Keratinocyte (primary cell): ENCODE results near the gene GATD1. TPM values are rescaled to one million over a fixed set of nuclear protein-coding genes. Genes with fewer than 3 reads are reported as not detected.

Experiments used
- DNase-seq: peaks from one replicate; pipeline ENCODE4 v3.0.0-alpha.2; 2011; ENCODE audit warnings: low read depth, missing footprints, low spot score
- FAIRE-seq: peaks from 2 replicates; lab custom pipeline; 2011; peaks lifted over from hg19 to GRCh38; lab: Jason Lieb, UNC
- H2AFZ ChIP-seq: 2 replicates; pipeline ENCODE4 v1.6.0; 2012; ENCODE audit warnings: low read length, control low read depth, inconsistent platforms; ENCODE audit not compliant: control insufficient read depth
- H3K27ac ChIP-seq: 2 replicates; pipeline ENCODE4 v1.5.1; 2011; ENCODE audit warnings: low read length; ENCODE audit not compliant: control insufficient read depth, insufficient read depth
- H3K27me3 ChIP-seq: 3 replicates; pipeline ENCODE4 v1.6.0; 2011; ENCODE audit warnings: low read length; ENCODE audit not compliant: control insufficient read depth, insufficient read depth; ENCODE audit errors: extremely low read depth
- H3K36me3 ChIP-seq, 2 experiments: 2 replicates in 1 of 2; 3 replicates in 1 of 2; pipeline ENCODE4 v1.5.1; 2011; ENCODE audit warnings: low read length in 2 of 2, mild to moderate bottlenecking in 1 of 2; ENCODE audit not compliant: control insufficient read depth in 2 of 2, insufficient read depth in 2 of 2; ENCODE audit errors: extremely low read depth in 1 of 2
- H3K4me1 ChIP-seq: 3 replicates; pipeline ENCODE4 v1.5.1; 2011; ENCODE audit warnings: low read length; ENCODE audit not compliant: control insufficient read depth, insufficient read depth; ENCODE audit errors: extremely low read depth
- H3K4me2 ChIP-seq: 3 replicates; pipeline ENCODE4 v1.6.0; 2011; ENCODE audit warnings: low read depth, low read length; ENCODE audit not compliant: control insufficient read depth, insufficient read depth; ENCODE audit errors: extremely low read depth
- H3K4me3 ChIP-seq, 3 experiments: fragments of 200-600 bp in 1 of 3; sonication (generic) in 1 of 3; 2 replicates in 2 of 3; 3 replicates in 1 of 3; pipeline ENCODE4 v1.5.1; 2011 to 2016; ENCODE audit warnings: low read length in 3 of 3, mild to moderate bottlenecking in 3 of 3, control low read depth in 2 of 3, inconsistent platforms in 1 of 3, low read depth in 1 of 3, mixed read lengths in 1 of 3, mixed run types in 1 of 3, moderate library complexity in 1 of 3; ENCODE audit not compliant: control insufficient read depth in 2 of 3, insufficient read depth in 2 of 3; ENCODE audit errors: extremely low read depth in 1 of 3
- H3K79me2 ChIP-seq: 2 replicates; pipeline ENCODE4 v1.6.0; 2012; ENCODE audit warnings: low read length; ENCODE audit not compliant: control insufficient read depth, insufficient read depth
- H3K9ac ChIP-seq: 3 replicates; pipeline ENCODE4 v1.6.0; 2011; ENCODE audit warnings: low read length; ENCODE audit not compliant: control insufficient read depth, insufficient read depth; ENCODE audit errors: extremely low read depth
- H3K9me1 ChIP-seq: 3 replicates; pipeline ENCODE4 v1.6.0; 2011; ENCODE audit warnings: low read length; ENCODE audit not compliant: control insufficient read depth, insufficient read depth; ENCODE audit errors: extremely low read depth
- H3K9me3 ChIP-seq: 2 replicates; pipeline ENCODE4 v1.5.1; 2012; ENCODE audit warnings: low read depth, low read length; ENCODE audit not compliant: control insufficient read depth
- H4K20me1 ChIP-seq: 3 replicates; pipeline ENCODE4 v1.6.0; 2011; ENCODE audit warnings: low read length; ENCODE audit not compliant: control insufficient read depth, insufficient read depth; ENCODE audit errors: extremely low read depth
- EZH2 ChIP-seq: IDR thresholded peaks from one replicate; pipeline ENCODE4 v1.6.1; 2012; ENCODE audit warnings: inconsistent platforms, mild to moderate bottlenecking, low read length, moderate library complexity
- dilution Hi-C: fragments of 300-500 bp; cut with MboI; formaldehyde crosslinking; loops from one replicate; pipeline ENCODE4 v1.7.0; 2020; ENCODE audit warnings: low sequenced_read_pairs; ENCODE audit not compliant: extremely low pct_ligation_motif_present
- polyA plus RNA-seq, 5 experiments: library from polyadenylated mRNA; depleted of rRNA in 3 of 5; stranded (reverse) in 3 of 5; stranded (forward) in 1 of 5; unstranded in 1 of 5; fragments of >200 nt; gene quantifications; 1 replicate in 1 of 5; 2 replicates in 3 of 5; 3 replicates in 1 of 5; pipeline versions ENCODE4 v1.2.1 to v1.2.3, GENCODE V29; 2011 to 2012; ENCODE audit warnings: missing spikeins in 2 of 5, low read depth in 1 of 5, low replicate concordance in 1 of 5
- TF ChIP-seq, protein P1 (sequence below), 3 experiments: IDR thresholded peaks in 1 of 3; conservative IDR thresholded peaks in 1 of 3; optimal IDR thresholded peaks in 1 of 3; 2 replicates in 2 of 3; 3 replicates in 1 of 3; pipeline versions ENCODE3 to v1.5.1; 2011; ENCODE audit warnings: low read length in 3 of 3, mild to moderate bottlenecking in 3 of 3, moderate library complexity in 2 of 3, control low read depth in 1 of 3, inconsistent platforms in 1 of 3; ENCODE audit not compliant: insufficient read depth in 2 of 3; ENCODE audit errors: extremely low read depth in 1 of 3

The GATD1 gene
- polyA plus RNA-seq, 1 donor (not counting 4 experiments of a cell fraction or from before 2014, with no cell fraction given), result 24.4 TPM

GRCh38 chr11:724778-725386 is 52.4 kb downstream of the GATD1 start:
- no peak overlapping the region for H3K4me3 ChIP-seq
- no peak overlapping the region for H3K27ac ChIP-seq
- peaks cover 12% of the 10 kb centered on the region for H3K4me1 ChIP-seq
- no peak overlapping the region for H2AFZ ChIP-seq
- H3K9me1 ChIP-seq, result no peaks in the 10 kb centered on the region
- TF ChIP-seq, protein P1, sequence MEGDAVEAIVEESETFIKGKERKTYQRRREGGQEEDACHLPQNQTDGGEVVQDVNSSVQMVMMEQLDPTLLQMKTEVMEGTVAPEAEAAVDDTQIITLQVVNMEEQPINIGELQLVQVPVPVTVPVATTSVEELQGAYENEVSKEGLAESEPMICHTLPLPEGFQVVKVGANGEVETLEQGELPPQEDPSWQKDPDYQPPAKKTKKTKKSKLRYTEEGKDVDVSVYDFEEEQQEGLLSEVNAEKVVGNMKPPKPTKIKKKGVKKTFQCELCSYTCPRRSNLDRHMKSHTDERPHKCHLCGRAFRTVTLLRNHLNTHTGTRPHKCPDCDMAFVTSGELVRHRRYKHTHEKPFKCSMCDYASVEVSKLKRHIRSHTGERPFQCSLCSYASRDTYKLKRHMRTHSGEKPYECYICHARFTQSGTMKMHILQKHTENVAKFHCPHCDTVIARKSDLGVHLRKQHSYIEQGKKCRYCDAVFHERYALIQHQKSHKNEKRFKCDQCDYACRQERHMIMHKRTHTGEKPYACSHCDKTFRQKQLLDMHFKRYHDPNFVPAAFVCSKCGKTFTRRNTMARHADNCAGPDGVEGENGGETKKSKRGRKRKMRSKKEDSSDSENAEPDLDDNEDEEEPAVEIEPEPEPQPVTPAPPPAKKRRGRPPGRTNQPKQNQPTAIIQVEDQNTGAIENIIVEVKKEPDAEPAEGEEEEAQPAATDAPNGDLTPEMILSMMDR (optimal IDR thresholded peaks at IDR 0.05 in 1 of 3, IDR thresholded peaks at IDR 0.05 in 1 of 3, conservative IDR thresholded peaks at IDR 0.05 in 1 of 3; ENCODE audit: extremely low read depth in 1 of 3, insufficient read depth in 2 of 3, low read length in 3 of 3), result no peak
- no peak for TF ChIP-seq EZH2
- H3K36me3 ChIP-seq, result peaks cover 30 to 34% of the 10 kb centered on the region in 2 experiments
- H4K20me1 ChIP-seq, result peaks cover 2% of the 10 kb centered on the region
- no peak overlapping the region for H3K9ac ChIP-seq
- dilution Hi-C loops, result no loop called here
- FAIRE-seq (no peak), DNase-seq (no peak)
- H3K79me2 ChIP-seq, result no peaks in the 10 kb centered on the region
- H3K27me3 ChIP-seq, result no peaks in the 10 kb centered on the region
- H3K9me3 ChIP-seq, result no peaks in the 10 kb centered on the region
- H3K4me2 ChIP-seq, result no peak overlapping the region

DNA sequence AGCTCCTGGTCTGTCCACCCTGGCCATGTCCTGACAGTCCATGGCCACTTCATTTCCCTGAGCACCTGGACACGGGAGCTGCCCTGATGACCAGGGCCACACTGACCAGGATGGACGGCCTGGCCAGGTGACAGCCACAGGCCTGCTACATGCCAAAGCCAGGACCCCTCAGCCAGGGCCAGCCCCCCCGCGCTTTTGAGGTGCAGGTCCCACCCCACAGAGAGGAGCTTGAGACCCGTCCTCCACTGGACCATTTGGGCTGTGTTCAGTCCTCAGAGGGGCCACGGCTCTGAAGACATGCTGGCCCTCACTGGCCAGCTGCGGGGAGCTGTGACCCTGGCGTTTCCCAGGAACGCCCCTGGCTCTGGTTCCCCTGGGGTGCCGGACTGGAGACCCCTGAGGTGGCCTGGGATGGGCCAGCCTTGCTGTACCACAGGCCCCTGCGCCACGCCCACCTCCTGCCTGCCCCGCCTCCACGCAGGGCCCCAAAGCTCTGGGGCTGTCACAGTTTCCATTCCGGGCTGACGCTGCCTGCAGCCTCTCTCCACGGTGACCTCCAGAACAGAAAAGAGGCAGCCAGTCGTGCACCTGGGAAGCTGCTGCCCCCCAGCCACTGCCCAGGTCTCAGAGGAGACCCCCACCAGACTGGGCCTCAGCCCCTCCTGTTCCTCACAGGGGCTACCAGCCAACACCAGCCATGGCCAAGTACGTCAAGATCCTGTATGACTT is 53.1 kb downstream of the GATD1 start:
- H3K27me3 ChIP-seq, result no peaks in the 10 kb centered on the region

More for the DNA sequence above, 53.1 kb downstream of the GATD1 start:
- Histone ChIP-seq H3K79me2 (no peaks in the 10 kb centered on the region), H3K9me3 (no peaks in the 10 kb centered on the region), H3K36me3 (peaks cover 30 to 34% of the 10 kb centered on the region in 2 experiments), H3K9me1 (no peaks in the 10 kb centered on the region), H2AFZ (no peak overlapping the region), H3K4me2 (no peak overlapping the region), H3K4me1 (peaks cover 12% of the 10 kb centered on the region), H3K9ac (no peak overlapping the region), H3K27ac (no peak overlapping the region), H4K20me1 (peaks cover 2% of the 10 kb centered on the region), H3K4me3 (no peak overlapping the region)
- dilution Hi-C loops, result no loop called here
- no peak for DNase-seq
- no peak for TF ChIP-seq EZH2
- FAIRE-seq, result no peak
